ENCODE results near the gene CACNA2D1.

CACNA2D1 gene

DNA sequence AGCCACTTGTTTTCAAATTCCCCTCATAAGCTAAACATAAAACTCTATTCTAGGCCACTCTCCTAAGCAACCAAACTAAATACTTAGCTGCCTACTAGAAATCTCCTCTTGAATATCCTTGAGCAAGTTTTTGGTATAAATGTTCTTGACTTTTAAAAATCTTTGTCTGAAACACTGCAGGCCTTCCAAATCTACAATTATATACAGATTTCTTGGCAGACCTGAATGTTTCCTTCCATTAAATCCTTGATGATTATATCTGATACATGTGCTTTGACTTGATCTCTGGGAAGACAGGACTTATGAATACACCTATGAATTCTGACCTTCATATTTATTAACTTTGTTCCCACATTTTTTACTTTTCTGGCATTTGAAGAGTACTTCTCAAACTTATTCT, 314.5 kb downstream of the CACNA2D1 start:
- no peaks in the 10 kb centered on the region for H3K27me3 ChIP-seq (ENCODE audit: control insufficient read depth, insufficient read depth, low read length)
- H3K27ac ChIP-seq (ENCODE audit: low read depth, low read length) = peak overlapping the region; percentile 32
- H3K4me1 ChIP-seq (ENCODE audit: control insufficient read depth, insufficient read depth, low read length) = no peaks in the 10 kb centered on the region
- H3K36me3 ChIP-seq (ENCODE audit: control insufficient read depth, insufficient read depth, low read length) = no peaks in the 10 kb centered on the region
- H3K4me3 ChIP-seq (ENCODE audit: low read length) = no peak overlapping the region
- no peak overlapping the region for H3K9ac ChIP-seq (ENCODE audit: low read length)

DNA sequence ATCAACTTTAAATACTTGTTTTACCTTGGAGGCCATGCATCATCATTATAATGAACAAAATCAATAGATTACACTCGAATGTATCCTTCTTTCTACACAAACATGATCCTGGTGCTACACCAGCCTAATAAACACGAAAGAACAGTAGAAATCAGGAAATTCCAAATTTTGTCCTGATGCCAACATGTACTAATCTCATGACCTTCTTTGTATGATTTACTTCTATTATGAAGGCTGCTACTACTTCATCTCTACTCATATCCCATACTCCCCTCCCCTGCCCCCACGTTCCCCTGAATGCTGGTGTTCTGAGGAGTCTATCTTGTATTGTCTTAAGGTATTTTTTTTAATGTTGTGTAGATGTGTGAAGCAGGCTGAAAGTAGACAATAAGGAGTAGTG, 315.0 kb downstream of the CACNA2D1 start:
- Histone ChIP-seq H3K9ac (ENCODE audit: low read length) (no peak overlapping the region), H3K27me3 (ENCODE audit: control insufficient read depth, insufficient read depth, low read length) (no peaks in the 10 kb centered on the region), H3K4me3 (ENCODE audit: low read length) (no peak overlapping the region), H3K4me1 (ENCODE audit: control insufficient read depth, insufficient read depth, low read length) (no peaks in the 10 kb centered on the region), H3K27ac (ENCODE audit: low read depth, low read length) (no peak overlapping the region), H3K36me3 (ENCODE audit: control insufficient read depth, insufficient read depth, low read length) (no peaks in the 10 kb centered on the region)

DNA sequence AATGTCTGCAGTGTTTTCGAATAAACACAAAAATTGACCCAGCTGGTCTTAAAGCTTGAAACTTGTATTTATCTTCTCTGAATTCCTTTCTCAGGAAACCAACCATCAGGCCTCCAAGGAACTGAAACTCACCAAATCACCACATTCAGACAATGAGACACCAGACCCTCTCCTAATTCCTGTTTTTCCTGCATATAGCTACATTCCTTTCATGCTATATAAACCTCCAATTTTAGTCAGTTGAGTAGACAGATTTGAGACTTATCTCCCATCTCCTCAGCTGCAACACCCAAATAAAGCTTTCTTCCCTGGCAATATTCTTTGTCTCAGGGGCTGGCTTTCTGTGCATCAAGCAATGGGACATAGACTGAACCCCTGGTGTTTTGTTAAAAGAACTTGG, 317.0 kb downstream of the CACNA2D1 start:
- Histone ChIP-seq H3K4me1 (ENCODE audit: control insufficient read depth, insufficient read depth, low read length) (no peaks in the 10 kb centered on the region), H3K4me3 (ENCODE audit: low read length) (no peak overlapping the region), H3K9ac (ENCODE audit: low read length) (no peak overlapping the region), H3K36me3 (ENCODE audit: control insufficient read depth, insufficient read depth, low read length) (no peaks in the 10 kb centered on the region), H3K27ac (ENCODE audit: low read depth, low read length) (no peak overlapping the region), H3K27me3 (ENCODE audit: control insufficient read depth, insufficient read depth, low read length) (no peaks in the 10 kb centered on the region)

DNA sequence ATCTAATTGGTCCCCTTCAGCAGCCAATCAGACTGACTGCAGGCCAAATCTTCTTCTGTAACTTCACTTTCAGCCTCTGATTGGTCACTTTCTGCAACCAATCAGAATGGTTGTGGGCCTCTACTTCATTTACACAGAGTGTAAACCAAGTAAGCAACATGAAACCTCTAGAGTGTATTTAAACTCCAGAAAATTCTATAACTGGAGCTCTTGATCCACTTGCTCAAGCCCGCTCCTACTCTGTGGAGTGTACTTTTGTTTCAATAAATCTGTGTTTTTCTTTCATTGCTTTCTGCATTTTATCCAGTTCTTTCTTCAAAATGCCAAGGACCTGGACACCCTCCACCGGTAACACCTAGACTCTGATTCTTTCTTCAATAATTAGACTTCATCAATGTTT, 319.1 kb downstream of the CACNA2D1 start:
- H3K4me1 ChIP-seq (ENCODE audit: control insufficient read depth, insufficient read depth, low read length) = no peaks in the 10 kb centered on the region
- H3K27ac ChIP-seq (ENCODE audit: low read depth, low read length) = no peak overlapping the region
- no peak overlapping the region for H3K4me3 ChIP-seq (ENCODE audit: low read length)
- H3K36me3 ChIP-seq (ENCODE audit: control insufficient read depth, insufficient read depth, low read length) = no peaks in the 10 kb centered on the region
- H3K27me3 ChIP-seq (ENCODE audit: control insufficient read depth, insufficient read depth, low read length) = no peaks in the 10 kb centered on the region
- H3K9ac ChIP-seq (ENCODE audit: low read length) = no peak overlapping the region

DNA sequence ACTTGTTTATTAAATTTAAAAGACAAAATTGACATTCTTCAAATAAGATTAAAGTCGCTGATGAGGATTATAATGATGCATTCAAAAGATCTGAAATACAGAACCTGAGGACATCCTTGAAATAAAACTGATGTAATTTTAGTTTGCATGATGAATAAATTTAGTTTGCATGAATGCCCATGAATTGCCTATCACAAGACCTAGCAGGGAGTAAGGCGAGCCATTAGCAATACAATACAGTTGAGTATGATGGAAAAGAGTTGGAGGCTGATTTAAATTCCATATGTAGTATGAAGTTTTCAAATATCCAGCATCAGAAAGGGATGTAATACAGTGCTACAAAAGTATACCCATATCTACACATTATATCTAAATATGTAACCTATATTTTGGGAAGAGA, 321.3 kb downstream of the CACNA2D1 start:
- Histone ChIP-seq H3K4me1 (ENCODE audit: control insufficient read depth, insufficient read depth, low read length) (no peaks in the 10 kb centered on the region), H3K4me3 (ENCODE audit: low read length) (no peak overlapping the region), H3K27me3 (ENCODE audit: control insufficient read depth, insufficient read depth, low read length) (no peaks in the 10 kb centered on the region), H3K36me3 (ENCODE audit: control insufficient read depth, insufficient read depth, low read length) (no peaks in the 10 kb centered on the region), H3K27ac (ENCODE audit: low read depth, low read length) (no peak overlapping the region), H3K9ac (ENCODE audit: low read length) (no peak overlapping the region)

DNA sequence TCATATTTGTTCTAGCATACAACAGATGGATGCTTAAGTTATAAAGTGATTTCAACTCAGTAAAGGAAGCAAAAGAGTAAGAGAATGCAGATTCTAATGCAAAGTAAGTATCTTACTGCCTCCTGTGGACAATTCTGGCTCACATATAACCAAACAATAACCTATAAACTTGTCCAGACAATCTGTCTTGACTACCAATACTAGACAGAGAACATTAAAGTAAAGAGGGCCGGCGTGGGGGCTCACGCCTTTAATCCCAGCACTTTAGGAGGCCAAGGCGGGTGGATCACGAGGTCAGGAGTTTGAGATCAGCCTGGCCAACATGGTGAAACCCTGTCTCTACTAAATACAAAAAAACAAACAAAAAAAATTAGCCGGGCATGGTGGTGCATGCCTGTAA, 329.3 kb downstream of the CACNA2D1 start:
- H3K4me3 ChIP-seq (ENCODE audit: low read length) = no peak overlapping the region
- no peaks in the 10 kb centered on the region for H3K4me1 ChIP-seq (ENCODE audit: control insufficient read depth, insufficient read depth, low read length)
- no peaks in the 10 kb centered on the region for H3K36me3 ChIP-seq (ENCODE audit: control insufficient read depth, insufficient read depth, low read length)
- no peaks in the 10 kb centered on the region for H3K27me3 ChIP-seq (ENCODE audit: control insufficient read depth, insufficient read depth, low read length)
- H3K9ac ChIP-seq (ENCODE audit: low read length) = no peak overlapping the region
- no peak overlapping the region for H3K27ac ChIP-seq (ENCODE audit: low read depth, low read length)

DNA sequence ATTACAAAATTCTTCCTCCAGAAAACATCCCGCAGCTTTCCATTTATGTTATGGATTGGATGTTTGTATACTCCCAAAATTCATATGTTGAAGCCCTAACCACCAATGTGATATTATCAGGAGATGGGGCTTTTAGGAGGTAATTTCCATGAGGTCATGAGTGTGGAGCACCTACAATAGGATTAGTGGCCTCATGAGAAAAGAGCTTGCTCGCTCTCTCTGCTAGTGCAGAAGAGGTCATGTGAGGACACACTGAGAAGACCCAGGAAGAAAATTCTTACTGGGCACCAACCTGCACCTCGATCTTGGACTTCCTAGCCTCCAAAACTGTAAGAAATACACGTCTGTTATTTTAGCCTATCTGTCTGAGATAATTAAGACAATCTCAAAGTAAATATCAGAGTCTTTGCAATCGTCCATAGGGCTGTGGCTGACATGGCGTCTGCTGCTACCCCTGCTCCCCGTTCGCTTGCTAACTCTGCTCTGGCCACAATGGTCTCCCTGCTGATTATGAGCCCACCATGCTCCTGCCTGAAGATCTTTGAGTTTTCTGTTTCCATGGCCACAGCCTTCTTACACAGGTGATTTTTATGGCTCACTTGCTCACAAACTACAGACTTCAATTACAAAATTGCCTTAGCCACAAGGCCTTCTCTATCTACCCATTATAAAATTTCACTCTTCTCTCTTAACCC, 333.3 kb downstream of the CACNA2D1 start:
- Histone ChIP-seq H3K4me1 (ENCODE audit: control insufficient read depth, insufficient read depth, low read length) (no peaks in the 10 kb centered on the region), H3K27me3 (ENCODE audit: control insufficient read depth, insufficient read depth, low read length) (no peaks in the 10 kb centered on the region), H3K9ac (ENCODE audit: low read length) (no peak overlapping the region), H3K4me3 (ENCODE audit: low read length) (no peak overlapping the region), H3K36me3 (ENCODE audit: control insufficient read depth, insufficient read depth, low read length) (no peaks in the 10 kb centered on the region), H3K27ac (ENCODE audit: low read depth, low read length) (no peak overlapping the region)

DNA sequence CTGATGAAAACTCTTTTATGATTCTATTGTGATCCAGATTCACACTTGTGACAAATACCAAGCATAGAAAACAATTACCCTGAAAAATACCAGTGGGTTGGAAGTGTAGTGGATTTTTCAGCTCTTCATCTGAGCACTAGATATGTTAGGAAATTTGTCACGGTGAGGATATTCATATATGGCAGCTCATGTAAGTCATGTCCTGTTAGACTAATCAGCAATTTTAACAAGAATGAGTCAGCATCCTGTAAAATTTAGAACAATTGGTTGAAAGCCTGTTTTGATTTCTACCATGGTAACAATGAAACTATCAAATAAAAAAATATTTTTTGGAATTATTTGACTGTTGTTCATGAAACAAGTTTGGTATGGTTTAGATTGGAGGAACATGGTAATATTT, 334.3 kb downstream of the CACNA2D1 start:
- Histone ChIP-seq H3K9ac (ENCODE audit: low read length) (no peak overlapping the region), H3K4me1 (ENCODE audit: control insufficient read depth, insufficient read depth, low read length) (no peaks in the 10 kb centered on the region), H3K36me3 (ENCODE audit: control insufficient read depth, insufficient read depth, low read length) (no peaks in the 10 kb centered on the region), H3K27ac (ENCODE audit: low read depth, low read length) (no peak overlapping the region), H3K4me3 (ENCODE audit: low read length) (no peak overlapping the region), H3K27me3 (ENCODE audit: control insufficient read depth, insufficient read depth, low read length) (no peaks in the 10 kb centered on the region)

DNA sequence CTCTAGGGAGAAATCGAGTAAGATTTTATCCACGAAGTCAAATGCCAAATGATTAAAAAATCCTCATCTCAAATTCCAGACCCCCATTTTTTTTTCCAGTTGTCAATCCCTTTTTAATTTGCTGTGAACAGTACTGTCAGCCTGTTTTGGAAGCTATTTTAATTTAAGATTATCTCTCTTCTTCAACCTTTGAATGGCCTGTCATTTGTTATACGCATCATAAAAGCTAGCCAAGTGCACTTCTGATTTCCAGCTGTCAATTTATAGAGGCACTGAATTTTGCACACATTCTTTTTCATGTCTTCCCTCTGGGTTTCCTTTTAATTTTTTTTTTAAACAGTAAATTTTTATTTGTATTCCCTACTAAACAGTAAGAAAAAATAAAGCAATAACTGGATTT, 337.4 kb downstream of the CACNA2D1 start:
- H3K27ac ChIP-seq (ENCODE audit: low read depth, low read length) = no peak overlapping the region
- no peaks in the 10 kb centered on the region for H3K4me1 ChIP-seq (ENCODE audit: control insufficient read depth, insufficient read depth, low read length)
- H3K9ac ChIP-seq (ENCODE audit: low read length) = no peak overlapping the region
- no peaks in the 10 kb centered on the region for H3K27me3 ChIP-seq (ENCODE audit: control insufficient read depth, insufficient read depth, low read length)
- no peak overlapping the region for H3K4me3 ChIP-seq (ENCODE audit: low read length)
- no peaks in the 10 kb centered on the region for H3K36me3 ChIP-seq (ENCODE audit: control insufficient read depth, insufficient read depth, low read length)

DNA sequence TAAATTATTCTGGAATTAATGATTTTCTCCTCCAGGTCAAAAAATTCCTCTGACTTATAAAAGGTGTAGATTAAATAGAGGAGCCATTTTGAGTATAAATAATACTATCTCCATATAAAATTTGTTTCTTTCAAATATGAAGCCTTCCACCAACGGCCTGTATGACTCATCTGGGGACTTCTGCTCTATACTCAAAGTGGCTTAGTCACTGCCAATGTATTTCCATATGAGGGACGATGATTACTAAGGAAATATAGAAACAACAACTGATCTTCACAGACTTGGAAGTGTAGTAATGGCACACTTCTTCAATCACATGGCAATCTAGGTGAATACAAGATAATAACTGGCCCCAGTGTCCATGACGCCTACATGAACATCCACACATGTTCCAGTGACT, 338.1 kb downstream of the CACNA2D1 start:
- Histone ChIP-seq H3K27me3 (ENCODE audit: control insufficient read depth, insufficient read depth, low read length) (no peaks in the 10 kb centered on the region), H3K4me3 (ENCODE audit: low read length) (no peak overlapping the region), H3K36me3 (ENCODE audit: control insufficient read depth, insufficient read depth, low read length) (no peaks in the 10 kb centered on the region), H3K4me1 (ENCODE audit: control insufficient read depth, insufficient read depth, low read length) (no peaks in the 10 kb centered on the region), H3K27ac (ENCODE audit: low read depth, low read length) (no peak overlapping the region), H3K9ac (ENCODE audit: low read length) (no peak overlapping the region)

DNA sequence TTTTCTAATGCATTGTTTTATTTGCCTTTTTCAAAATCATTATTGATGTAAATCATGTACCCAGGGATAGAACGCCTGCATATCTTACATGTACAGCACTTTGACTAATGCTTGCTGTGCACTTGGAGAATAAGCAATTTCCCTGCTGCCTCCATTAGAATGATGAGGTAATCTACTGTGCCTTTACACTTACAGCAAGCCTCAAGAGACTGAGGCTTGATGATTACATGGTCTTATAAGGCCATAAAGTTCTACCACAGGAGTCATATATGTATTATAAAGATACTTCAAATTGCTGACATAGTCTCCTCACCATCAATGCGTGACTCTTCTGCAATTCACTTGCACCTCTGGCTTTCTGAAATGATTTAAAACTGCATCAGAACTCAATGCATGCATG, 345.2 kb downstream of the CACNA2D1 start:
- H3K4me1 ChIP-seq (ENCODE audit: control insufficient read depth, insufficient read depth, low read length) = no peaks in the 10 kb centered on the region

DNA sequence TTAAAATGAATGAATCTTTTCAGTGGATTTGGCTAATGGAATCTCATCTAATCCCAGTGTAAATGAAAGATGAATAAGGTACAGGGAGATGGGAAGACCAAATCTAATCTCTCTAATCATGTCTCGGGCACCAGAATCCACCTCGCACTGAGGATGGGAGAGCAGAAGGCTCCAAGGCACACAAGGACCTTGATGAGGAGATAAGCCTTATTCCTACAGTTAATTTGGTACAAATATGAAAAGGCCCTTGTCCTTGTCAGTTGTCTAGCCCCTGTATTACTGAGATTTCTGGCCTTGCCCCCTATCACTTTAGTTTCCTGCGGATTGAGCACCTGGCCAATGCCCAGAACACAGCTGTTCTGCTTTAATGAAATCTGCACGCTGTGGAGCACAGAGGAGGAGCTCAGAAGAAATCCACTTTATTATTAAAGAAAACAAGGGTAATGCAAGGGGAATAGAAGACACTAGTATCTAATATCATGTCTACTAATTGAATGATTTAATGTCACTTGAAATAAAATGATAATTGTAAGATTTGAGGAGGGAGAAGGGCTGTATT, 352.4 kb downstream of the CACNA2D1 start:
- Histone ChIP-seq H3K27me3 (ENCODE audit: control insufficient read depth, insufficient read depth, low read length) (no peaks in the 10 kb centered on the region), H3K4me3 (ENCODE audit: low read length) (no peak overlapping the region), H3K27ac (ENCODE audit: low read depth, low read length) (no peak overlapping the region), H3K4me1 (ENCODE audit: control insufficient read depth, insufficient read depth, low read length) (no peaks in the 10 kb centered on the region), H3K36me3 (ENCODE audit: control insufficient read depth, insufficient read depth, low read length) (no peaks in the 10 kb centered on the region), H3K9ac (ENCODE audit: low read length) (no peak overlapping the region)

More for the DNA sequence above, 345.2 kb downstream of the CACNA2D1 start:
- no peaks in the 10 kb centered on the region for H3K36me3 ChIP-seq (ENCODE audit: control insufficient read depth, insufficient read depth, low read length)
- no peak overlapping the region for H3K4me3 ChIP-seq (ENCODE audit: low read length)
- H3K27ac ChIP-seq (ENCODE audit: low read depth, low read length) = no peak overlapping the region
- H3K9ac ChIP-seq (ENCODE audit: low read length) = no peak overlapping the region
- no peaks in the 10 kb centered on the region for H3K27me3 ChIP-seq (ENCODE audit: control insufficient read depth, insufficient read depth, low read length)

DNA sequence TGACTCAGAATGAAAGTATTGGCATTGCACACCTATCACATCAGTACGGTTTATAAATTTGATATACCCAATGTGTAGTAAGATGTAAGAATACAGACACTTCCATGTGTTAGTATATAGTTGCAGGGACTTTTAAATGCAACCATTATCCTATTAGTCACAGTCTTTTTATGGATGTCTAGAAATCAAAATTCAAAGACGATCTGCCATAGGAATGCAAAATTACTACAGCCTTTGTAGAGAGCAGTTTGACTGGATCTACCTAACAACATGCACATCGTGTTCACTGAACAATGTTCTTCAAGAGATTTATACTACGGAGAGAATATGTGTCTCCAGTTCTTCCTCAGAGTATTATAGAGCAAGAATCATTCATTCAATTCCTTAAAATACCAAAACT, 356.5 kb downstream of the CACNA2D1 start:
- Histone ChIP-seq H3K4me3 (ENCODE audit: low read length) (no peak overlapping the region), H3K9ac (ENCODE audit: low read length) (no peak overlapping the region), H3K27me3 (ENCODE audit: control insufficient read depth, insufficient read depth, low read length) (no peaks in the 10 kb centered on the region), H3K36me3 (ENCODE audit: control insufficient read depth, insufficient read depth, low read length) (no peaks in the 10 kb centered on the region), H3K27ac (ENCODE audit: low read depth, low read length) (no peak overlapping the region), H3K4me1 (ENCODE audit: control insufficient read depth, insufficient read depth, low read length) (no peaks in the 10 kb centered on the region)
